HFFc6 (cell line): ENCODE results near the gene GINS1. TPM values are rescaled to one million over a fixed set of nuclear protein-coding genes. Genes with fewer than 3 reads are reported as not detected.

Source experiments
- DNase-seq: peaks from one replicate; pipeline ENCODE4 v3.0.0-alpha.2; 2018
- H3K27ac Mint-ChIP-seq: 2 replicates; pipeline ENCODE4 v1.8.0; 2020; ENCODE audit warnings: mild to moderate bottlenecking, mixed read lengths
- H3K27me3 Mint-ChIP-seq: 2 replicates; pipeline ENCODE4 v1.8.0; 2021; ENCODE audit warnings: mild to moderate bottlenecking, moderate library complexity, mixed read lengths; ENCODE audit not compliant: insufficient read depth
- H3K36me3 Mint-ChIP-seq: 2 replicates; pipeline ENCODE4 v1.8.0; 2021; ENCODE audit warnings: low read depth, mixed read lengths
- H3K4me1 Mint-ChIP-seq: 2 replicates; pipeline ENCODE4 v1.8.0; 2020; ENCODE audit warnings: low read depth, mixed read lengths
- H3K4me3 Mint-ChIP-seq: 2 replicates; pipeline ENCODE4 v1.8.0; 2020; ENCODE audit warnings: mild to moderate bottlenecking, moderate library complexity, mixed read lengths
- H3K9me3 Mint-ChIP-seq: 2 replicates; pipeline ENCODE4 v1.8.0; 2020; ENCODE audit warnings: mild to moderate bottlenecking, mixed read lengths
- total RNA-seq, 6 experiments: library from RNA; stranded (reverse); fragmentation: NEBNext Ultra II Directional; extraction: Animal tissue kit (Norgen Biotek cat#: 25700); gene quantifications; 2 replicates in 1 of 6; 3 replicates in 5 of 6; pipeline ENCODE4 v1.2.3, GENCODE V29; 2021
- TF ChIP-seq, protein P1 (sequence below): fragments of 200-600 bp; sonication (generic); IDR thresholded peaks from 2 replicates; pipeline ENCODE4 v1.5.0; 2021; ENCODE audit warnings: antibody characterized with exemption, mild to moderate bottlenecking

Gene GINS1
- total RNA-seq, 6 experiments from 2014 or later: 7.5 to 13.9 (median 11.7) TPM

DNA sequence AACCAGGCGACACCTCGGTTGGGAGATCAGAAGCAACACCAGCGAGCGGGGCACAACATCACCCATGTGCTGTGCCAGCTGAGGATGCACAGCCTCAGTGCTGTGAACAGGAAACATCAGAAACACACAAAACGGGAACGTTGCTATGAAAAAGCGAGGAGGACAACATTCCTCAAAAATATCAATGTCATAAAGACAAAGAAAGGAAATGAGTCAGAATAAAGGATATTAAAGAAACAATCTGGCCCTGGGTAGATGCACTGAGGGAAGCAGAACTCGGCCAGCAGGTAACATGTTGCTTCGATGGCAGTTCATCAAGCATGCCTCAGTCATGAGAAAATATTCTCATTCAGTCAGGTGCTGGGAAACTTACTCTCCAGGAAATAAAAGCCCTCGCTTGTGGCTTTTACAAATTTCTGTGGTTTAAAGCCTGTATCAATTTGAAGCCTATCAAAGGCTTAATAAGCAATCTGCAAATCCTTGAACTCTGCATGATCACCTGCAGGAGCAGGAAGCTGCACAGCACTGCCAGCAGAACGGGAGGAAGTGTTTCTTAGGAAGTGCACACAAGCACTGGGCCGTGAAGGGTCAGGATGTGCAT, 77.5 kb downstream of the GINS1 start:
- Mint-ChIP-seq H3K27ac (no peak overlapping the region), H3K36me3 (no peaks in the 10 kb centered on the region), H3K4me1 (no peaks in the 10 kb centered on the region), H3K9me3 (no peaks in the 10 kb centered on the region), H3K27me3 (no peaks in the 10 kb centered on the region; the same call in 1 of the 2 replicates), H3K4me3 (no peak overlapping the region)
- DNase-seq: no peak
- TF ChIP-seq, protein P1, sequence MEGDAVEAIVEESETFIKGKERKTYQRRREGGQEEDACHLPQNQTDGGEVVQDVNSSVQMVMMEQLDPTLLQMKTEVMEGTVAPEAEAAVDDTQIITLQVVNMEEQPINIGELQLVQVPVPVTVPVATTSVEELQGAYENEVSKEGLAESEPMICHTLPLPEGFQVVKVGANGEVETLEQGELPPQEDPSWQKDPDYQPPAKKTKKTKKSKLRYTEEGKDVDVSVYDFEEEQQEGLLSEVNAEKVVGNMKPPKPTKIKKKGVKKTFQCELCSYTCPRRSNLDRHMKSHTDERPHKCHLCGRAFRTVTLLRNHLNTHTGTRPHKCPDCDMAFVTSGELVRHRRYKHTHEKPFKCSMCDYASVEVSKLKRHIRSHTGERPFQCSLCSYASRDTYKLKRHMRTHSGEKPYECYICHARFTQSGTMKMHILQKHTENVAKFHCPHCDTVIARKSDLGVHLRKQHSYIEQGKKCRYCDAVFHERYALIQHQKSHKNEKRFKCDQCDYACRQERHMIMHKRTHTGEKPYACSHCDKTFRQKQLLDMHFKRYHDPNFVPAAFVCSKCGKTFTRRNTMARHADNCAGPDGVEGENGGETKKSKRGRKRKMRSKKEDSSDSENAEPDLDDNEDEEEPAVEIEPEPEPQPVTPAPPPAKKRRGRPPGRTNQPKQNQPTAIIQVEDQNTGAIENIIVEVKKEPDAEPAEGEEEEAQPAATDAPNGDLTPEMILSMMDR: no peak

DNA sequence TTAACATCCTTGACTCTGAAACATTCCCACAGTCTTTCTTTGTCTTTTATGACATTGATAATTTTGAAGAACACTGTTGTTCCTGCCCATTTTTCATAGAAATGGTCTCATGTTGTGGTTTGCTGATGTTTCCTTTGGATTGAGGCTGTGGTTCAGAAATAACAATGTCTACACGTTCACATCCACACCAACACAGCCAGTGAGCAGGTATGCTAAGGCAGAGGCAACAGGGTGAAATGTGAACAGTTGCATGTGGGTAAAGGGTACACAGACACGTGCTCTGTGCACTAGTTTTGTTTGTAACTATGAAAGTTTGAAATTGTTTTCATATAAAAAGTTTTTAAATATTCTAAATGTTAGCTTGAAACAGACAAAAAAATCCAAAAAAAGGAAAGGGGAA, 78.4 kb downstream of the GINS1 start:
- Mint-ChIP-seq H3K36me3 (no peaks in the 10 kb centered on the region), H3K27me3 (no peaks in the 10 kb centered on the region; the same call in 1 of the 2 replicates), H3K4me1 (no peaks in the 10 kb centered on the region), H3K9me3 (no peaks in the 10 kb centered on the region), H3K27ac (no peak overlapping the region), H3K4me3 (no peak overlapping the region)
- TF ChIP-seq, protein P1: no peak
- no peak for DNase-seq

DNA sequence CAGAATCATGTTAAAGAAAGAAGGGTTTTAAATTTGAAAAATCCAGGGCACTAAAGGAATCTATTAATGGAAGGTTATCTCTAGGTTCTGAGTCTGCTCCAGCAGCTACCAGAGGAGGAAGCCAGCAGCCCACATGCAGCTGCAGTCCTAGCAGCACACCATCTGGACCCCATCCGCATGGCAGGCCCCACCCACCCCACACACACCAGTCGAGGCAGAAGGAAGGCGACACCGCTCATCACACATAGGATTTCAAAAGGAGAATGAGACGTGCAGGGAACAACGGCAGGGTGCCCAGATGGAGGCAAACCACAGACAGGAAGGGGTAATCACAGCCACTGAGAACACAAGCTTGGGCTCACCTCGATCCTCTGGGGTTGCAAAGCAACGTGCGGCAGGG, 78.9 kb downstream of the GINS1 start:
- Mint-ChIP-seq H3K27ac (no peak overlapping the region), H3K36me3 (no peaks in the 10 kb centered on the region), H3K9me3 (no peaks in the 10 kb centered on the region), H3K27me3 (no peaks in the 10 kb centered on the region; the same call in 1 of the 2 replicates), H3K4me3 (no peak overlapping the region), H3K4me1 (no peaks in the 10 kb centered on the region)
- TF ChIP-seq, protein P1: no peak
- DNase-seq: no peak

DNA sequence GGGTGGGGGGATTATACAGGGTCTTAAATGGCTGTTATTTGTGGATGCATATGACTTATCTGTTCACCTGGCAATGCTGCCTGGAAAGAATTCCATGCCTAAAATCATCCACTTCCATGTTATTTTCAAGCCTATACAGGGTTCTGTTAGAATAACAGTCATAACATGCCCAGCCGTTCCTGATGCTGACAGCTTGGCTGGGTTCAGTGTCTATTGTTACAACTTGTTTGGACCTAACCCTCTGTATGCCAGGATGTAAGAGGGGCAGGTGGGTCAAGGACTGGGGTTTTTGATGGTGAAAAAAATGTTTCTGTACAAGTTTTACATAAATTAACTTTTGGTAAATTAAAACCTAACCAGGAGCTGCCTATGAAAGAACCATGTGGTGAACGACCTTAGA, 79.8 kb downstream of the GINS1 start:
- DNase-seq: no peak
- Mint-ChIP-seq H3K4me1 (no peaks in the 10 kb centered on the region), H3K36me3 (no peaks in the 10 kb centered on the region), H3K27me3 (no peaks in the 10 kb centered on the region; the same call in 1 of the 2 replicates), H3K4me3 (no peak overlapping the region), H3K27ac (no peak overlapping the region), H3K9me3 (no peaks in the 10 kb centered on the region)
- TF ChIP-seq, protein P1: no peak

DNA sequence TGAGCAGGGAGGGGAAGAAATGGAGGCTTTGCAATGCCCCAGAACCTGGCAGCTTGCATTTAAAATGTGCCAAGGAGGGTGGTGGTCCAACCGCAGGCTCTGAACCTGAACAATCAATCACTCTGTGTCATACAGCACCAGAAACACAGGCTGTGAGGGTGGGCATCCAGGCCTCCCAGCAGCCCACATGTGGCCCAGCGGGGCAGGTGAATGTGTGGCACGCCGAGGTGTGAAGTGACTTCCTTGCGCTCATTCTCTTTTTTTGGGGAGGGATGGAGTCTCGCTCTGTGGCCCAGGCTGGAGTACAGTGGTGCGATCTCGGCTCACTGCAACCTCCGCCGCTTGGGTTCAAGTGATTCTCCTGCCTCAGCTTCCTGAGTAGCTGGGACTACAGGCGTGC, 80.5 kb downstream of the GINS1 start:
- H3K4me3 Mint-ChIP-seq: no peak overlapping the region
- no peak overlapping the region for H3K27ac Mint-ChIP-seq
- no peak for DNase-seq
- H3K9me3 Mint-ChIP-seq: no peaks in the 10 kb centered on the region
- no peaks in the 10 kb centered on the region; the same call in 1 of the 2 replicates for H3K27me3 Mint-ChIP-seq
- TF ChIP-seq, protein P1: no peak
- no peaks in the 10 kb centered on the region for H3K4me1 Mint-ChIP-seq
- H3K36me3 Mint-ChIP-seq: no peaks in the 10 kb centered on the region
